Adrenal gland (tissue), 12 donors: Measurements from ENCODE around the gene PSME1. TPM values are rescaled to one million over a fixed set of nuclear protein-coding genes. Genes with fewer than 3 reads are reported as not detected.
A peak's percentile ranks its signal among the peaks of the same experiment; 100 is the strongest.

ENCODE experiments used
- DNase-seq, 7 donors: peaks; one replicate each; pipeline ENCODE4 v3.0.0-alpha.2; 2019 to 2020
- H3K27ac ChIP-seq, 5 donors: fragments of 200-600 bp; sonication (generic) in 4 of 5; 1 replicate in 3 of 5; 2 replicates in 2 of 5; pipeline versions ENCODE4 v1.5.1 to v1.8.0; 2016 to 2020; ENCODE audit warnings: mild to moderate bottlenecking in 1 of 5
- H3K27me3 ChIP-seq: fragments of 200-600 bp; 2 replicates; pipeline ENCODE4 v1.8.0; 2021
- H3K36me3 ChIP-seq, 2 donors: fragments of 200-600 bp; replicated peaks in 1 of 2; 1 replicate in 1 of 2; 2 replicates in 1 of 2; pipeline versions ENCODE4 v1.5.1 to v1.8.0; 2018 to 2022
- H3K4me1 ChIP-seq, 2 donors: fragments of 200-600 bp; replicated peaks in 1 of 2; 1 replicate in 1 of 2; 2 replicates in 1 of 2; pipeline versions ENCODE4 v1.5.1 to v1.8.0; 2018 to 2021
- H3K4me3 ChIP-seq, 4 donors: fragments of 200-600 bp; sonication (generic) in 3 of 4; one replicate each; pipeline ENCODE4 v1.5.1; 2016 to 2018
- H3K9me3 ChIP-seq, 3 donors: fragments of 200-600 bp; sonication (generic) in 1 of 3; replicated peaks in 1 of 3; 1 replicate in 2 of 3; 2 replicates in 1 of 3; pipeline versions ENCODE4 v1.5.1 to v1.8.0; 2016 to 2021
- POLR2A ChIP-seq, 2 donors: fragments of 450-650 bp; IDR thresholded peaks; one replicate each; pipeline ENCODE4 v1.6.1; 2017; ENCODE audit warnings: antibody characterized with exemption in 2 of 2, mild to moderate bottlenecking in 2 of 2, moderate library complexity in 1 of 2
- WGBS, 4 donors: extraction: QIAGEN DNeasy Blood & Tissue Kit in 2 of 4; methylation state at CpG; one replicate each; pipeline versions ENCODE4 v1.1.5 to v1.1.7; 2013 to 2017; 5-methylcytosine and 5-hydroxymethylcytosine counted together
- intact Hi-C, 2 donors: fragments of 100-400 bp; cut with DNase I; formaldehyde crosslinking; loops; one replicate each; pipeline versions ENCODE4 v1.14.1 to v1.15.0; 2022 to 2023
- polyA plus RNA-seq, 3 donors: library from polyadenylated mRNA; stranded (reverse); fragments of 200-250 nt in 2 of 3; fragments of 350-450 nt in 1 of 3; fragmentation: Illumina TruSeq in 1 of 3; extraction: RNeasy Lipid Tissue Mini Kit (QIAGEN cat#74804) in 1 of 3; gene quantifications; one replicate each; pipeline ENCODE4 v1.2.3, GENCODE V29; 2013 to 2014
- total RNA-seq, 9 donors: library from RNA; depleted of rRNA in 4 of 9; stranded (reverse); fragments of >200 nt in 4 of 9; fragments of 120-200 nt in 1 of 9; fragmentation: NEBNext Ultra II Directional in 1 of 9; extraction: Animal tissue kit (Norgen Biotek cat#: 25700) in 1 of 9; gene quantifications; one replicate each; pipeline versions ENCODE4 v1.1.0 to v1.2.4, GENCODE V29; 2013 to 2023
- TF ChIP-seq, protein P1 (sequence below), 6 experiments: fragments of 450-650 bp in 4 of 6; fragments of 200-600 bp in 2 of 6; sonication (generic) in 1 of 6; IDR thresholded peaks; 1 replicate in 5 of 6; 2 replicates in 1 of 6; pipeline versions ENCODE4 v1.5.1 to v1.8.0; 2016 to 2021; ENCODE audit warnings: antibody characterized with exemption in 6 of 6, mild to moderate bottlenecking in 2 of 6, moderate library complexity in 1 of 6
- donor health status: healthy with polysubstance abuse.
- donor health status: Bipolar disorder and iron deficiency.
- donor health status: DM: yes; HTN: yes; CAD: no.
- donor health status: DM: no; HTN: no; CAD: no.
- donor health status: DM: no; HTN: no; CAD: no.
- donor health status: DM: yes; HTN: yes; CAD: no.

Gene PSME1
- total and polyA plus RNA-seq, 12 donors: 205 to 386 (median 283) TPM

DNA sequence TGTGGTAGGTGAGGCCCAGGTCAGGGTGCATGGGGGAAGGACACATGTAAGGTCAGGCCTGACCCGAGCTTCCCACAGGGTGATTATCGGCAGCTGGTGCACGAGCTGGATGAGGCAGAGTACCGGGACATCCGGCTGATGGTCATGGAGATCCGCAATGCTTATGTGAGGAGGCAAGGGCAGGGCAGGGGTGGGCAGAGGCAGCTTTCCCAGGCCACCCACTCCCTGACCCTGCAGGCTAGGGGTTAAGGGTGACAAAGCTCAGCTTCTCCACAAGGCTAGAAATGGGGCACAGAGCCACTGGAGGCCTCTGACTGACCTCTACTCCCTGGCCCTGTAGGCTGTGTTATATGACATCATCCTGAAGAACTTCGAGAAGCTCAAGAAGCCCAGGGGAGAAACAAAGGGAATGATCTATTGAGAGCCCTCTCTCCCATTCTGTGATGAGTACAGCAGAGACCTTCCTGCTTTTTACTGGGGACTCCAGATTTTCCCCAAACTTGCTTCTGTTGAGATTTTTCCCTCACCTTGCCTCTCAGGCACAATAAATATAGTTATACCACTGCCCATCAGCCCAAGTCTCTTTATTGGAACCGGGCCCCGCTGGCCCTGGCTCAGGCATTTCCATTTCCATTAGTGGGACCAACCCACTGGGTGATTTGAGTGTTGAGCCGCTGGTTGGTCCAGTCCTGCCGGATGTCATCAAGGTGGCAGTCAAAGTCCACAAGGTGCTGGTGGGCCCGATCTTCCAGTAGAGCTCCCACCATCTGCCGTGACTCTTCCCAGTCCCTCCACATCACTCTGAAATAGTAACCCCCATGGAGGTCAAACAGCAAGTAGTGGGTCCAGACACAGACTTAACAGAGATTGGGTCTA, 2.6 kb downstream of the PSME1 start:
- Histone ChIP-seq H3K4me3 (no peak overlapping the region), H3K4me1 (peaks cover 30 to 56% of the 10 kb centered on the region in 2 donors), H3K27me3 (no peaks in the 10 kb centered on the region), H3K27ac (peak overlapping the region in 2 of 5 donors; percentile 54 to 96), H3K9me3 (no peaks in the 10 kb centered on the region), H3K36me3 (peaks cover 0 to 34% of the 10 kb centered on the region in 2 donors)
- TF ChIP-seq POLR2A (IDR thresholded peaks at IDR 0.05): no peak
- TF ChIP-seq, protein P1, sequence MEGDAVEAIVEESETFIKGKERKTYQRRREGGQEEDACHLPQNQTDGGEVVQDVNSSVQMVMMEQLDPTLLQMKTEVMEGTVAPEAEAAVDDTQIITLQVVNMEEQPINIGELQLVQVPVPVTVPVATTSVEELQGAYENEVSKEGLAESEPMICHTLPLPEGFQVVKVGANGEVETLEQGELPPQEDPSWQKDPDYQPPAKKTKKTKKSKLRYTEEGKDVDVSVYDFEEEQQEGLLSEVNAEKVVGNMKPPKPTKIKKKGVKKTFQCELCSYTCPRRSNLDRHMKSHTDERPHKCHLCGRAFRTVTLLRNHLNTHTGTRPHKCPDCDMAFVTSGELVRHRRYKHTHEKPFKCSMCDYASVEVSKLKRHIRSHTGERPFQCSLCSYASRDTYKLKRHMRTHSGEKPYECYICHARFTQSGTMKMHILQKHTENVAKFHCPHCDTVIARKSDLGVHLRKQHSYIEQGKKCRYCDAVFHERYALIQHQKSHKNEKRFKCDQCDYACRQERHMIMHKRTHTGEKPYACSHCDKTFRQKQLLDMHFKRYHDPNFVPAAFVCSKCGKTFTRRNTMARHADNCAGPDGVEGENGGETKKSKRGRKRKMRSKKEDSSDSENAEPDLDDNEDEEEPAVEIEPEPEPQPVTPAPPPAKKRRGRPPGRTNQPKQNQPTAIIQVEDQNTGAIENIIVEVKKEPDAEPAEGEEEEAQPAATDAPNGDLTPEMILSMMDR (IDR thresholded peaks at IDR 0.05): no peak
- intact Hi-C loops: no loop called here
- DNase-seq: no peak
- 56 to 73% (median 65%) methylated on average over 10 to 13 of the region's 13 CpGs for WGBS, 4 donors

DNA sequence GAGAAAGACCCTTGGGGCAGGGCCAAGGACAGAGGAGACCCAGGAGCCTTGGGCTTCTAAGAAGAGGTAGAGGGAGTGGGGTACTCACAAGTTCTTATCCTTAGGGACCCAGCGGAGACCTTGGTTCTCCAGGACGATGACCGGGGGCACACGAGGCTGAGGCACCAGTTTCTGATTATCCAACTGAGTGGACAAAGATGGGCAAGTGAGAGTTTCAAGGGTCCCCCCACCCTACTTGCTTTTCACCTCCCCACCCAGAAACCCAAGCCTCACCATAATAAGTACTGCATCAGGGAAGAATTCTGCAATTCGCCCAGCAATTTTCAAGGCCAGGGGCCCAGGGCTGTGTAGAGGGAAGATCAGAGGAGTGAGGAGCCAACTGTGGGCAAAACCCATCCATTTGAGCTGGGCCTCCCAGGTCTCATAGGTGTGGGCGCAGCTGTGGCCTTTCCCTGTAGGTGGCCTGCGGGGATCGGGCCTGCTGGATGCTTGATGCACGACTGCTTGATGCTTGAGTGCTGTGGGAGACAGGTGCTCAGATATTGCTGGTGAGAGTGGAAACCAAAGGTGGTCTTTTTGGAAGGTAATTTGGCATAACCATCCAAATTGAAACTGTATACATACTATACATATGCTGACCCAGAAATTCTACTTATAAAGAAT, 3.4 kb downstream of the PSME1 start:
- Histone ChIP-seq H3K4me1 (peaks cover 30 to 57% of the 10 kb centered on the region in 2 donors), H3K36me3 (peaks cover 0 to 42% of the 10 kb centered on the region in 2 donors), H3K9me3 (no peaks in the 10 kb centered on the region), H3K27me3 (no peaks in the 10 kb centered on the region), H3K4me3 (peak overlapping the region in 1 of 4 donors; percentile 89), H3K27ac (peak overlapping the region in 2 of 5 donors; percentile 21 to 88)
- 66 to 75% (median 68%) methylated on average over 9 of the region's 9 CpGs for WGBS, 4 donors
- TF ChIP-seq, protein P1 (IDR thresholded peaks at IDR 0.05): peak in 1 of 6 experiments; percentile 8
- no peak for TF ChIP-seq POLR2A (IDR thresholded peaks at IDR 0.05)
- intact Hi-C loops: no loop called here
- no peak for DNase-seq

DNA sequence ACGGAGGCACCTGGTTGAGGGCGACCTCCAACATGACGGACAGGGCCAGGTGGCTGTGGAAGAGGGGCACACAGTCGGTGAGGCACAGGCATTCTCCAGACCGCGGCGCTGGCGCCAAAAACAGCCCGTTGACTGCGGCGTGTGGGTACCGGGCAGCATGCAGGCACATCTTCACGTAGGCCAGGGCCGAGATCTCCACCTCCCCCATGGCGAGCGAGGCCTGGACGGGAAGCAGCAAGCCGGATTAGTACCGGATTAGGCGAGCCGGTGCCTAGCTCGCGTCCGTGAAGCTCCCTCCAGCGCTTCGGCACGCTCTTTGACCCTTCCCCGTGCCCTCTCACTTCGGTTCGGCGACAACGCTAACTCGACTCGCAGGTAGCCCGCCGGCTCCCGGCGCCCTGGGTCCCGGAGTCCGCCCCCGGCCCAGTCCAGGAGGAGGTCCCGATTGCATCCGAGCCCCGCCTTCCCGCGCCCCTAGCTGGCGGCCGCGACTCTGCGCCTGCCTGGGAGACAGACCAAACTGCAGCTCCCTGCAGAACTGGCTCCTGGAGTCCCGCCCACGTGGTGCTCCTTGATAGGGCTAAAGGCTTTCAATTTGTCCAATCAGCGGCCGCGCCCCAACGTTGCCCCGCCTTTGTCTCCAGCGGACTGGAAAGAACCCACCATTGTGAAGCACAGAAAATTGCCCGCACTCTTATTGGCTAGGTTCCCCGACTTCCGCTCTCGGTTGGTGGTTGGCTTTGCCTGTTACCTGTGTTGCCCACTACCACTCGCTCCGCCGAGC, 5.3 kb downstream of the PSME1 start, which contains the start of gene EMC9:
TSS of gene EMC9 (minus strand) at position 495 of the 784 bp plus-strand sequence. CDS start at position 208, 287 bp downstream.
- DNase-seq: peak; percentile 100
- Histone ChIP-seq H3K27me3 (no peaks in the 10 kb centered on the region), H3K27ac (peak within 1 kb of the TSS; percentile 78 to 95 (median 81)), H3K4me1 (peaks cover 39 to 68% of the 10 kb centered on the region in 2 donors), H3K9me3 (no peaks in the 10 kb centered on the region), H3K36me3 (peaks cover 0 to 48% of the 10 kb centered on the region in 2 donors), H3K4me3 (peak within 1 kb of the TSS; percentile 20 to 89 (median 64))
- intact Hi-C loops: no loop called here
- peak; percentile 71 to 94 for TF ChIP-seq POLR2A (IDR thresholded peaks at IDR 0.05)
- TF ChIP-seq, protein P1 (IDR thresholded peaks at IDR 0.05): peak; percentile 39 to 78 (median 69)
- WGBS, 4 donors: 0 to 1% (median 0%) methylated on average over 12 to 65 of the region's 65 CpGs
